Adrenal gland (tissue), 5 donors: ENCODE measurements around the gene CWF19L2.

Source experiments
- POLR2A ChIP-seq, 2 donors: fragments of 450-650 bp; IDR thresholded peaks; one replicate each; pipeline ENCODE4 v1.6.1; 2017; ENCODE audit warnings: antibody characterized with exemption in 2 of 2, mild to moderate bottlenecking in 2 of 2, moderate library complexity in 1 of 2
- TF ChIP-seq, protein P1 (sequence below), 6 experiments: fragments of 450-650 bp in 4 of 6; fragments of 200-600 bp in 2 of 6; sonication (generic) in 1 of 6; IDR thresholded peaks; 1 replicate in 5 of 6; 2 replicates in 1 of 6; pipeline versions ENCODE4 v1.5.1 to v1.8.0; 2016 to 2021; ENCODE audit warnings: antibody characterized with exemption in 6 of 6, mild to moderate bottlenecking in 2 of 6, moderate library complexity in 1 of 6
- donor health status: DM: no; HTN: no; CAD: no.

- TF ChIP-seq, protein P1, sequence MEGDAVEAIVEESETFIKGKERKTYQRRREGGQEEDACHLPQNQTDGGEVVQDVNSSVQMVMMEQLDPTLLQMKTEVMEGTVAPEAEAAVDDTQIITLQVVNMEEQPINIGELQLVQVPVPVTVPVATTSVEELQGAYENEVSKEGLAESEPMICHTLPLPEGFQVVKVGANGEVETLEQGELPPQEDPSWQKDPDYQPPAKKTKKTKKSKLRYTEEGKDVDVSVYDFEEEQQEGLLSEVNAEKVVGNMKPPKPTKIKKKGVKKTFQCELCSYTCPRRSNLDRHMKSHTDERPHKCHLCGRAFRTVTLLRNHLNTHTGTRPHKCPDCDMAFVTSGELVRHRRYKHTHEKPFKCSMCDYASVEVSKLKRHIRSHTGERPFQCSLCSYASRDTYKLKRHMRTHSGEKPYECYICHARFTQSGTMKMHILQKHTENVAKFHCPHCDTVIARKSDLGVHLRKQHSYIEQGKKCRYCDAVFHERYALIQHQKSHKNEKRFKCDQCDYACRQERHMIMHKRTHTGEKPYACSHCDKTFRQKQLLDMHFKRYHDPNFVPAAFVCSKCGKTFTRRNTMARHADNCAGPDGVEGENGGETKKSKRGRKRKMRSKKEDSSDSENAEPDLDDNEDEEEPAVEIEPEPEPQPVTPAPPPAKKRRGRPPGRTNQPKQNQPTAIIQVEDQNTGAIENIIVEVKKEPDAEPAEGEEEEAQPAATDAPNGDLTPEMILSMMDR (IDR thresholded peaks at IDR 0.05): no peak
- no peak for TF ChIP-seq POLR2A (IDR thresholded peaks at IDR 0.05)
Measured at GRCh38 chr11:107413352-107413751, 44.3 kb downstream of the CWF19L2 start.
